ENCODE data around the gene DHRS3.

DNA sequence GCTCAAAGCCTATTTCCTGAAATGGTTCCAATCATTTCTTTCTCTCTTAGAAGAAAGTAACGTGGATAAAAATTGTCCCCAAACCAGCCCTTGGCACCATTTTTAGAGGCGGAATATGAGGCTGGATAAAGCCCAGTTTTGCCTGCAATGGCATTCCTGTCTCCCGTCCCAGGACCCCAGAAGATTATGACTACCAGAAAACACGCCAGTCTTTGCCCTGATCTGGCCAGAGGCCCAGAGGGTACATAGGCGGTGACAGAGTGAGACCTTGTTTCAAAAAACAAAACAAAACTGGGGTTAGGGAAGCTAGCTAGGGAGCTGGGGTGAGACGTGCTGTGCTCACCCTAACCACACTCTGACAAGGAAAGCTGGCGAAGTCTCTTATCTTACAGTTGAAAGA lies 25.8 kb upstream of the DHRS3 start, which contains the start of gene AADACL4:
- TF ChIP-seq, protein P1, sequence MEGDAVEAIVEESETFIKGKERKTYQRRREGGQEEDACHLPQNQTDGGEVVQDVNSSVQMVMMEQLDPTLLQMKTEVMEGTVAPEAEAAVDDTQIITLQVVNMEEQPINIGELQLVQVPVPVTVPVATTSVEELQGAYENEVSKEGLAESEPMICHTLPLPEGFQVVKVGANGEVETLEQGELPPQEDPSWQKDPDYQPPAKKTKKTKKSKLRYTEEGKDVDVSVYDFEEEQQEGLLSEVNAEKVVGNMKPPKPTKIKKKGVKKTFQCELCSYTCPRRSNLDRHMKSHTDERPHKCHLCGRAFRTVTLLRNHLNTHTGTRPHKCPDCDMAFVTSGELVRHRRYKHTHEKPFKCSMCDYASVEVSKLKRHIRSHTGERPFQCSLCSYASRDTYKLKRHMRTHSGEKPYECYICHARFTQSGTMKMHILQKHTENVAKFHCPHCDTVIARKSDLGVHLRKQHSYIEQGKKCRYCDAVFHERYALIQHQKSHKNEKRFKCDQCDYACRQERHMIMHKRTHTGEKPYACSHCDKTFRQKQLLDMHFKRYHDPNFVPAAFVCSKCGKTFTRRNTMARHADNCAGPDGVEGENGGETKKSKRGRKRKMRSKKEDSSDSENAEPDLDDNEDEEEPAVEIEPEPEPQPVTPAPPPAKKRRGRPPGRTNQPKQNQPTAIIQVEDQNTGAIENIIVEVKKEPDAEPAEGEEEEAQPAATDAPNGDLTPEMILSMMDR (IDR thresholded peaks at IDR 0.05), result no peak
- no peak for TF ChIP-seq POLR2AphosphoS5 (IDR thresholded peaks at IDR 0.05)
- TF ChIP-seq POLR2A (IDR thresholded peaks at IDR 0.05), result no peak
- no peak for TF ChIP-seq EP300 (IDR thresholded peaks at IDR 0.05)
